OCI-LY3 (cell line): ENCODE data around the gene PQBP1.

Experiments used
- H2AFZ ChIP-seq: fragments of 200-600, 300-600 bp; shearing (Covaris generic); 2 replicates; pipeline ENCODE4 v1.6.0; 2014; ENCODE audit warnings: antibody characterized with exemption, low read depth, low read length
- H3K27ac ChIP-seq: fragments of 200-600, 300-600 bp; sonication (generic); 2 replicates; pipeline ENCODE4 v1.5.1; 2014; ENCODE audit warnings: mild to moderate bottlenecking, low read length, moderate library complexity, mixed read lengths
- H3K27me3 ChIP-seq: fragments of 200-600, 300-600 bp; sonication (generic); 2 replicates; pipeline ENCODE4 v1.6.1; 2014; ENCODE audit warnings: low read depth, low read length, mixed read lengths
- H3K36me3 ChIP-seq: fragments of 200-600, 300-600 bp; sonication (generic); replicated peaks from 2 replicates; pipeline ENCODE3; 2014; ENCODE audit warnings: low read depth, low read length, mixed read lengths
- H3K4me1 ChIP-seq: fragments of 300-600, 200-600 bp; sonication (generic); 2 replicates; pipeline ENCODE4 v1.6.1; 2014; ENCODE audit warnings: low read length, mixed read lengths
- H3K4me2 ChIP-seq: fragments of 200-600, 300-600 bp; sonication (generic); 2 replicates; pipeline ENCODE4 v1.6.1; 2014; ENCODE audit warnings: low read length, mixed read lengths
- H3K4me3 ChIP-seq: fragments of 300-600, 200-600 bp; sonication (generic); 2 replicates; pipeline ENCODE4 v1.5.1; 2014; ENCODE audit warnings: antibody characterized with exemption, mild to moderate bottlenecking, low read length, moderate library complexity
- H3K79me2 ChIP-seq: fragments of 300-600, 200-600 bp; shearing (Covaris generic); 2 replicates; pipeline ENCODE4 v1.6.1; 2014; ENCODE audit warnings: mild to moderate bottlenecking, low read length, mixed read lengths
- H3K9ac ChIP-seq: fragments of 300-600, 200-600 bp; shearing (Covaris generic); 2 replicates; pipeline ENCODE4 v1.6.0; 2014; ENCODE audit warnings: mild to moderate bottlenecking, low read length, moderate library complexity
- H3K9me3 ChIP-seq: fragments of 200-600, 300-600 bp; shearing (Covaris generic); 2 replicates; pipeline ENCODE4 v1.6.1; 2014; ENCODE audit warnings: low read length, mixed read lengths; ENCODE audit not compliant: insufficient read depth
- H4K20me1 ChIP-seq: fragments of 200-600, 300-600 bp; sonication (generic); 2 replicates; pipeline ENCODE4 v1.6.1; 2016; ENCODE audit warnings: low read length, mixed read lengths; ENCODE audit not compliant: insufficient read depth
- CTCF ChIP-seq: fragments of 200-600, 300-600 bp; sonication (generic); IDR thresholded peaks from 2 replicates; pipeline ENCODE4 v1.5.1; 2014; ENCODE audit warnings: antibody characterized with exemption, low read length, low read depth
- EZH2phosphoT487 ChIP-seq: fragments of 200-600 bp; shearing (Covaris generic); IDR thresholded peaks from 2 replicates; pipeline ENCODE4 v1.6.1; 2018; ENCODE audit warnings: antibody characterized with exemption, mixed run types, low read depth

PQBP1 gene

GRCh38 chrX:48939524-48940228 is 41.9 kb downstream of the PQBP1 start:
- peak overlapping the region; percentile 91 for H3K9ac ChIP-seq
- H3K79me2 ChIP-seq: peaks cover 80% of the 10 kb centered on the region
- H2AFZ ChIP-seq: no peak overlapping the region
- H3K4me1 ChIP-seq: peaks cover 93% of the 10 kb centered on the region
- no peaks in the 10 kb centered on the region for H3K9me3 ChIP-seq
- peak overlapping the region; percentile 47 for H3K4me3 ChIP-seq
- H4K20me1 ChIP-seq: no peaks in the 10 kb centered on the region
- H3K36me3 ChIP-seq: peaks cover 24% of the 10 kb centered on the region
- TF ChIP-seq EZH2phosphoT487 (no peak), CTCF (no peak)
- peak overlapping the region; percentile 100 for H3K27ac ChIP-seq
- H3K4me2 ChIP-seq: peak overlapping the region; percentile 74
- H3K27me3 ChIP-seq: no peaks in the 10 kb centered on the region

- peaks cover 24% of the 10 kb centered on the region for H3K36me3 ChIP-seq
- peak overlapping the region; percentile 91 for H3K9ac ChIP-seq
- H3K9me3 ChIP-seq: no peaks in the 10 kb centered on the region
- peaks cover 88% of the 10 kb centered on the region for H3K4me1 ChIP-seq
- peak overlapping the region; percentile 100 for H3K27ac ChIP-seq
- H3K79me2 ChIP-seq: peaks cover 81% of the 10 kb centered on the region
- no peaks in the 10 kb centered on the region for H4K20me1 ChIP-seq
- TF ChIP-seq CTCF (no peak), EZH2phosphoT487 (no peak)
- no peak overlapping the region for H3K4me3 ChIP-seq
- H2AFZ ChIP-seq: no peak overlapping the region
- no peaks in the 10 kb centered on the region for H3K27me3 ChIP-seq
- peak overlapping the region; percentile 74 for H3K4me2 ChIP-seq
Measured at GRCh38 chrX:48940404-48940955, 42.8 kb downstream of the PQBP1 start.

GRCh38 chrX:48942895-48943294 is 45.2 kb downstream of the PQBP1 start:
- no peak for TF ChIP-seq EZH2phosphoT487
- TF ChIP-seq CTCF: no peak
- Histone ChIP-seq H3K27ac (peak overlapping the region; percentile 62), H3K79me2 (peaks cover 84% of the 10 kb centered on the region), H4K20me1 (no peaks in the 10 kb centered on the region), H3K4me3 (no peak overlapping the region), H3K4me1 (peaks cover 72% of the 10 kb centered on the region), H3K4me2 (peak overlapping the region; percentile 24; the same call in 1 of the 2 replicates), H3K27me3 (no peaks in the 10 kb centered on the region), H3K9me3 (no peaks in the 10 kb centered on the region), H3K36me3 (peaks cover 22% of the 10 kb centered on the region), H3K9ac (peak overlapping the region; percentile 39), H2AFZ (no peak overlapping the region)

- Histone ChIP-seq H3K4me1 (peaks cover 46% of the 10 kb centered on the region), H3K4me3 (no peak overlapping the region), H3K79me2 (peaks cover 76% of the 10 kb centered on the region), H3K36me3 (peaks cover 13% of the 10 kb centered on the region), H3K27me3 (no peaks in the 10 kb centered on the region), H3K4me2 (peak overlapping the region; percentile 41), H3K9me3 (no peaks in the 10 kb centered on the region), H2AFZ (no peak overlapping the region), H3K9ac (peak overlapping the region; percentile 27), H4K20me1 (no peaks in the 10 kb centered on the region), H3K27ac (peak overlapping the region; percentile 38)
- TF ChIP-seq CTCF: peak; percentile 79
- TF ChIP-seq EZH2phosphoT487: no peak
Measured at GRCh38 chrX:48945517-48946348, 48.0 kb downstream of the PQBP1 start.
